Chondrocyte (in vitro differentiated cells): ENCODE results near the gene ADD3. TPM values are rescaled to one million over a fixed set of nuclear protein-coding genes. Genes with fewer than 3 reads are reported as not detected.

Experiments used
- DNase-seq: peaks from one replicate; pipeline ENCODE4 v3.0.0; 2021; ENCODE audit warnings: mixed read lengths, low spot score
- H3K27ac Mint-ChIP-seq: one replicate; pipeline ENCODE4 v1.8.0; 2021; ENCODE audit warnings: mild to moderate bottlenecking, moderate library complexity, mixed read lengths; ENCODE audit not compliant: unreplicated experiment
- H3K27me3 Mint-ChIP-seq: 2 replicates; pipeline ENCODE4 v1.8.0; 2021; ENCODE audit warnings: low read depth, mixed read lengths
- H3K36me3 Mint-ChIP-seq: 2 replicates; pipeline ENCODE4 v1.8.0; 2021; ENCODE audit warnings: low read depth, mixed read lengths
- H3K4me1 Mint-ChIP-seq: 2 replicates; pipeline ENCODE4 v1.8.0; 2021; ENCODE audit warnings: low read depth, mild to moderate bottlenecking, mixed read lengths
- H3K4me3 Mint-ChIP-seq: one replicate; pipeline ENCODE4 v1.8.0; 2021; ENCODE audit warnings: mild to moderate bottlenecking, moderate library complexity, mixed read lengths; ENCODE audit not compliant: unreplicated experiment
- H3K9me3 Mint-ChIP-seq: 2 replicates; pipeline ENCODE4 v1.8.0; 2021; ENCODE audit warnings: low read depth, mixed read lengths
- total RNA-seq: library from RNA; stranded (reverse); gene quantifications from 3 replicates; pipeline ENCODE4 v1.2.1, GENCODE V29; 2021
- TF ChIP-seq, protein P1 (sequence below): fragments of 200-600 bp; sonication (generic); IDR thresholded peaks from 2 replicates; pipeline ENCODE4 v1.5.0; 2021; ENCODE audit warnings: antibody characterized with exemption, mild to moderate bottlenecking, moderate library complexity

Gene ADD3
- total RNA-seq, 1 donor from 2014 or later = 75.1 TPM

DNA sequence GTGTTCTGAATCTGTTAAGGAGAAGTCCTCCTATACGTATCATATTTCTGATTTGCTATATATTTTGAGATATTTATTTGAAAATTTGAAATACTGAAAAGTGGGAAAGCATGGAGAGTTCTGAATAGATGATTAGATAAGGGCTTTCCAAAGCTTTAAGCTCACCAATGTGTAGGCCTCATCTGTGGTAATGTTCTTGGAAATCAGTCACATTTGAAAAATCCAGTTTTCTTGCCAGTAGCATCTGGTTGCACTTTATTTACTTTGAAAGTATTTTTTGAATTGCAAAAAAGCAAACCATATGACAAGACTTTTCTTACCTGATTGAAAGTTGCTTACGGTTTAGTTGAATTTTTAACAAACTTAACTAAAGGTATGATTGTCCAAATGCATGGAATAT lies 21.7 kb downstream of the ADD3 start:
- no peak overlapping the region for H3K4me3 Mint-ChIP-seq
- TF ChIP-seq, protein P1, sequence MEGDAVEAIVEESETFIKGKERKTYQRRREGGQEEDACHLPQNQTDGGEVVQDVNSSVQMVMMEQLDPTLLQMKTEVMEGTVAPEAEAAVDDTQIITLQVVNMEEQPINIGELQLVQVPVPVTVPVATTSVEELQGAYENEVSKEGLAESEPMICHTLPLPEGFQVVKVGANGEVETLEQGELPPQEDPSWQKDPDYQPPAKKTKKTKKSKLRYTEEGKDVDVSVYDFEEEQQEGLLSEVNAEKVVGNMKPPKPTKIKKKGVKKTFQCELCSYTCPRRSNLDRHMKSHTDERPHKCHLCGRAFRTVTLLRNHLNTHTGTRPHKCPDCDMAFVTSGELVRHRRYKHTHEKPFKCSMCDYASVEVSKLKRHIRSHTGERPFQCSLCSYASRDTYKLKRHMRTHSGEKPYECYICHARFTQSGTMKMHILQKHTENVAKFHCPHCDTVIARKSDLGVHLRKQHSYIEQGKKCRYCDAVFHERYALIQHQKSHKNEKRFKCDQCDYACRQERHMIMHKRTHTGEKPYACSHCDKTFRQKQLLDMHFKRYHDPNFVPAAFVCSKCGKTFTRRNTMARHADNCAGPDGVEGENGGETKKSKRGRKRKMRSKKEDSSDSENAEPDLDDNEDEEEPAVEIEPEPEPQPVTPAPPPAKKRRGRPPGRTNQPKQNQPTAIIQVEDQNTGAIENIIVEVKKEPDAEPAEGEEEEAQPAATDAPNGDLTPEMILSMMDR = no peak
- peaks cover 19% of the 10 kb centered on the region for H3K4me1 Mint-ChIP-seq
- no peaks in the 10 kb centered on the region for H3K36me3 Mint-ChIP-seq
- H3K9me3 Mint-ChIP-seq = no peaks in the 10 kb centered on the region
- H3K27me3 Mint-ChIP-seq = no peaks in the 10 kb centered on the region
- no peak overlapping the region for H3K27ac Mint-ChIP-seq
- no peak for DNase-seq

DNA sequence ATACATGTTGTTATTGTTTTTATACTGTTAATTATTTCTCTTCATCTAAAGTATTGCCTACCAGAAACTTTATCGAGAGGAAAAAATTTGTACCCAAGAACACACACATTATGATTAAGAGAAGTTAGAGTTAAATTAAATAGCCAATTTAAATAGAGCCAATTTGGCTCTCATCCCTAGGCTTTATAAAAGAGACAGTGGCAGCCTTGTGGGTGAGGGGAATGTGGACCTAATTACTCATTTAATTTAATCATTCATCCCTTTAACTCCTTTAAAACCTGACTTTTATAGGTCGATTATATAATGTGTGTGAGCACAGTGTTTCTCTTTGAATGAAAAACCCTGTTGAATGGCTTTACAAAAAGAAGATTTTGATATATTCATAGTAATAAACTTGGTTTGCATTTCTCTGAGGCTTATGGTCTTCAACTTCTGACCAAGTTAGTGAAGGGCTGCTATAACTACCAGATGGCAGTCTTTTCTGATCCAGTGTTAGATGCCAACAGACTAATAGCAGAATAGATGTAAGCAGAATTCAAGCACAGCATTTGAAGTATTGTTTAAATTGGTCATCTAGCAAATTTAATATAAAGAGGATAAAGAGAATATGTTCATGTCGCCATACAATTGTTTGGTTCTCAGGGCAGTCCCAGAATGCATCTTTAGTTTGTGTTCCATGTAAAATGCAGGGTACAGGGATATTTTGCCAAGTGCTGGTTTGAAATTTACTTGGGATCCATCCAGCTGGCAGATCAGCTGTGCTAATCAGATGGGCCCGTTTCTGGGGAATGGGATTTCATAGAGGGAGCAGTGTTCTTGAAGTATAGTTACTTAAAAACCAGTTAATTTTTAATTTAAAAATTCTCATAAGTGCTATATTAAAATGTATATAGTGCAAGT lies 25.3 kb downstream of the ADD3 start:
- Mint-ChIP-seq H3K36me3 (no peaks in the 10 kb centered on the region), H3K27ac (peak overlapping the region; percentile 55), H3K4me3 (no peak overlapping the region), H3K27me3 (no peaks in the 10 kb centered on the region), H3K4me1 (peaks cover 37% of the 10 kb centered on the region), H3K9me3 (no peaks in the 10 kb centered on the region)
- TF ChIP-seq, protein P1 = no peak
- no peak for DNase-seq

DNA sequence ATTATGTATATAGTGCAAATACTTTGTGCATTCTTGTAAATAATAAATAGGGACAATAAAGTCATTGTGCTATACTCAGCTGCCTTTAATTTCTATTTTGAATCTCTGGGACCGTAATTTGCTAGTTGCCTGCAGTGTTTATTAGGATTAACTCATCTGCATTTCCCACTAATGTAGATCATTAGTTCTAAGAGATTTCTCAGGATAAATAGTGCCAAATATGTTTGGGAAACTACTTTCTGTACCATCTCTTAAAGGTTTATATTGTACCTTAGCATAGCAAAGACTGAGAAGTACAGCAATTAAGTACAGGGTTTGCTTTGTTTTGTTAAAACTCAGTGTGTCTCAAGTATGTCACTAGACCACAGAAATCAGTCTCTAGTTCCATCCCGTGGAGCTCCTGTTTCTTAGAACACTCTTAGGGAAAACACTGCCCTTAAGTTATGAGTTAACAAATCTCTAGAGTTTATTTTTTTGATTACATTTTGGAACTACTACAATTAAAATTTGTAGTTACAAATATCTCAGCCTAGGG lies 26.0 kb downstream of the ADD3 start:
- TF ChIP-seq, protein P1 = no peak
- no peaks in the 10 kb centered on the region for H3K27me3 Mint-ChIP-seq
- no peaks in the 10 kb centered on the region for H3K9me3 Mint-ChIP-seq
- peak overlapping the region; percentile 43 for H3K27ac Mint-ChIP-seq
- H3K4me1 Mint-ChIP-seq = peaks cover 37% of the 10 kb centered on the region
- no peaks in the 10 kb centered on the region for H3K36me3 Mint-ChIP-seq
- DNase-seq = no peak
- H3K4me3 Mint-ChIP-seq = no peak overlapping the region

DNA sequence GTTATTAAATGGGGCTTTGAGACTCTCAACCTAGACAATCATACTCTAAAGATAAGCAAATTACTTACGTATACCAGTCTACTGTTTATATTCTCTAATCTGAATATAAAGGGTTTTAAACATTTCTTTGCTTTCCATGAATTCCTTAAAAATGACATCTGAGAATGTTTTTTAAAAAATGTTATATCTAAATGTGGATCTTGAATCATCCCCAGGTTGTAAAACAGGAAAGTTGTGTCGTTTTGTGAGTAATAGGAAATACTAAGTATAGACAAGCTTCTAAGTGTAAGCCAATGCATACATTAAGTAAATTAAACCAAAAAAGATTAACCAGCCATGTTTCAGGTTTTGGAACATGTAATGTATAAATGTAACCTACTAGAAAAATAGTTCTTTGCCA lies 26.8 kb downstream of the ADD3 start:
- no peak for DNase-seq
- H3K4me1 Mint-ChIP-seq = peaks cover 37% of the 10 kb centered on the region
- H3K27ac Mint-ChIP-seq = peak overlapping the region; percentile 63
- no peaks in the 10 kb centered on the region for H3K36me3 Mint-ChIP-seq
- H3K9me3 Mint-ChIP-seq = no peaks in the 10 kb centered on the region
- TF ChIP-seq, protein P1 = no peak
- no peak overlapping the region for H3K4me3 Mint-ChIP-seq
- H3K27me3 Mint-ChIP-seq = no peaks in the 10 kb centered on the region

DNA sequence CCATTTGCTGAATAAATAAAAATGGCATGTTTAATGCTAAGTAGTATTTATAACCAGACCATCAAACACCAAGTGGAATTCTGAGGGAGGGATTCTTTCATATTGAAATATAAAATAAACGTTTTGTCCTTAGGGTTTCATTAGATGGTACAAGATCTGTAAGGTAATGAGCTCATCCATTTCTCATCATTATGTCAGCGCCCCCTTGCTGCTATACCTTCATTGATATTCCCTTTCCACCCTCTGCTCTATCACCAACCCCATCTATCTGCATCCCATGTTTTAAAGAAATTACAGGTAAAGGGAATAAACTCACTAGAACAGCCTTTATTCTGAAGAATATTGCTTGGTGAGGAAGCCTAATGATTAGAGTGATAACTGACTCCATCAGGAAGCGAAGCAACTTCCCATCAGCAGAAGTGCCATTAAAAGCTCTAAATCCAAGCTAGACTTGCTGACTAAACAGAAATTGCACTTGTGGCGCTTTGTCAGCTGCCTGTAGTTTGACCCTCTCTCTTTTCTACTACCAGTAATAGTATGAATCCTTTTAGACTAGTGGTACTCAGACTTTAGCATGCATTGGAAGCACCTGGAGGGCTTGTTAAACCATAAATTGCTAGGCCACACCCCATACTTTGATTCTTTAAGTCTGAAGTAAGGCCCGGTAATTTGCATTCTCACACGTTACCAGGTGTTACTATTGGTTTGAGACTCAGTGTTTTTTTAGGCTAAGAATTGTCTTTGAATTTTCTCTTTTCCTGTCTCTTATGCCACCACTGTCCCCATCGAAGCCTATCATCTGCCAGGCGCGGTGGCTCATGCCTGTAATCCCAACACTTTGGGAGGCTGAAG lies 27.5 kb downstream of the ADD3 start:
- H3K9me3 Mint-ChIP-seq = no peaks in the 10 kb centered on the region
- peak overlapping the region; percentile 45 for H3K27ac Mint-ChIP-seq
- TF ChIP-seq, protein P1 = peak; percentile 43
- no peaks in the 10 kb centered on the region for H3K36me3 Mint-ChIP-seq
- H3K4me1 Mint-ChIP-seq = peaks cover 37% of the 10 kb centered on the region
- no peaks in the 10 kb centered on the region for H3K27me3 Mint-ChIP-seq
- no peak overlapping the region for H3K4me3 Mint-ChIP-seq
- no peak for DNase-seq
